Natural killer cell (primary cell): Measurements from ENCODE around the gene NLE1. TPM values are rescaled to one million over a fixed set of nuclear protein-coding genes. Genes with fewer than 3 reads are reported as not detected.
A peak's percentile ranks its signal among the peaks of the same experiment; 100 is the strongest.

Source experiments
- ATAC-seq, 3 donors: fragments of 150-1000 bp in 2 of 3; fragments of 200-7000 bp in 1 of 3; cut with Tn5 transposase; 1 replicate in 1 of 3; 2 replicates in 2 of 3; pipeline ENCODE4 v1.10.0; 2021; ENCODE audit warnings: mild to moderate bottlenecking in 2 of 3, moderate library complexity in 2 of 3
- DNase-seq, 2 donors: peaks; one replicate each; pipeline versions ENCODE4 v3.0.0 to v3.0.0-alpha.2; 2013 to 2021; ENCODE audit warnings: mixed read lengths in 1 of 2
- H3K27ac ChIP-seq: one replicate; pipeline ENCODE4 v1.5.1; 2013; ENCODE audit warnings: mild to moderate bottlenecking, low read length
- H3K27me3 ChIP-seq: one replicate; pipeline ENCODE4 v1.6.1; 2013; ENCODE audit warnings: low read length; ENCODE audit not compliant: control insufficient read depth, insufficient read depth
- H3K36me3 ChIP-seq: one replicate; pipeline ENCODE4 v1.6.1; 2013; ENCODE audit warnings: low read length; ENCODE audit not compliant: control insufficient read depth, insufficient read depth
- H3K4me1 ChIP-seq: one replicate; pipeline ENCODE4 v1.6.1; 2013; ENCODE audit warnings: low read length; ENCODE audit not compliant: control insufficient read depth, insufficient read depth
- H3K4me3 ChIP-seq: one replicate; pipeline ENCODE4 v1.5.1; 2013; ENCODE audit warnings: low read length
- H3K9me3 ChIP-seq: one replicate; pipeline ENCODE4 v1.6.1; 2013; ENCODE audit warnings: low read length; ENCODE audit not compliant: control insufficient read depth, insufficient read depth
- H3K27ac Mint-ChIP-seq, 2 donors: one replicate each; pipeline ENCODE4 v1.8.0; 2022; ENCODE audit warnings: mild to moderate bottlenecking in 2 of 2, mixed read lengths in 2 of 2, moderate library complexity in 1 of 2
- H3K27me3 Mint-ChIP-seq, 2 donors: one replicate each; pipeline ENCODE4 v1.8.0; 2022; ENCODE audit warnings: low read depth in 2 of 2, mixed read lengths in 2 of 2
- H3K36me3 Mint-ChIP-seq: one replicate; pipeline ENCODE4 v1.8.0; 2022; ENCODE audit warnings: mixed read lengths
- H3K4me1 Mint-ChIP-seq, 2 donors: one replicate each; pipeline ENCODE4 v1.8.0; 2022; ENCODE audit warnings: mixed read lengths in 2 of 2
- H3K4me3 Mint-ChIP-seq: one replicate; pipeline ENCODE4 v1.8.0; 2022; ENCODE audit warnings: mild to moderate bottlenecking, moderate library complexity, mixed read lengths
- H3K9me3 Mint-ChIP-seq, 2 donors: one replicate each; pipeline ENCODE4 v1.8.0; 2022; ENCODE audit warnings: mixed read lengths in 2 of 2
- WGBS: methylation state at CpG from one replicate; pipeline ENCODE4 v1.1.7; 2013; ENCODE audit warnings: missing lambda C conversion rate; ENCODE audit not compliant: insufficient coverage; 5-methylcytosine and 5-hydroxymethylcytosine counted together
- intact Hi-C: fragments of 100-400 bp; cut with micrococcal nuclease; formaldehyde crosslinking; loops from one replicate; pipeline ENCODE4 v1.14.2; 2022
- total RNA-seq, 4 donors: library from RNA; stranded (reverse); fragments of 120-200 nt in 1 of 4; gene quantifications; one replicate each; pipeline versions ENCODE4 v1.2.3 to v1.2.4, GENCODE V29; 2013 to 2022
- TF ChIP-seq, protein P1 (sequence below): fragments of 200-600 bp; IDR thresholded peaks from one replicate; pipeline ENCODE4 v1.8.0; 2022; ENCODE audit warnings: antibody characterized with exemption

The NLE1 gene
- total RNA-seq, 3 donors from 2014 or later (not counting 1 experiment from before 2014, with no cell fraction given) = 4.0 to 7.9 (median 6.1) TPM

DNA sequence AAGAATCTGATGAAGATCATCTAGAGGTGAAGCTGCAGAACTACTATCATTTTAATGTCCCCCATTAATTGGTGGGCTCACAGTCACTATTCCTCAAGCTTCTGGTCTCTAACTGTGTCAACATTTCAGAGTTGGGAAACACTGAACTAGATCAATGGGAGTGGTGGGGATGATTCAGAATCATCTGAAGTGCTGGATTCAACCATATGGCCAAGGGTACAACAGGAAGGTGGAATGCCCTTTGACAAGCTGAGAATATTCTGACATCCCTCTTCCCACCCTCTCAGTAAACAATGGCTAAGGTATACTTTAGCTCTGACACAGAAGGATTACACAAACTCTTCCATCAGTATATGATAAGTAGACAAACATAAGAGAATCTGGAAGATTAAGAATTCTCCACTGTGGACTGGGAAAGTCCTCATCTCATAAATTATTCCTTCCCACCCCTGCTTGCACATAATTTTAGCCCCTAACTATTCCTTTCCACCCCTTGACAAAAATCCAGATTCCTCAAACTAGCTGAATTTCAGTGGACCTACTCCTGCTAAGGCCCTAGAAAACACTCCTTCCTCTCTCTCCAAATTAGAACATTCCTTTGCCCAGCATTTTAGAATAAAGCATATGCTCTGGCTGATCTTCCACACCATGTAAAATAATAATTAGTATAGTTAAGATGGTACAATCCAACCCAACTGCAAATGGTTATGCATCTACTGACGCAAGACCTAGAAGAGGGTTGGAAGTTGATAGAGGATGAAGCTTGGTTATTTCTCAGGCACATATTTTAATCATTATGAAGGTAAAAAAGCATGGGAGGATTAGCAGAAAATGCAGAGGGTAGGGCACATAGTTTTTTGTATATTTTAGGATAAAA lies 62.3 kb downstream of the NLE1 start:
- TF ChIP-seq, protein P1, sequence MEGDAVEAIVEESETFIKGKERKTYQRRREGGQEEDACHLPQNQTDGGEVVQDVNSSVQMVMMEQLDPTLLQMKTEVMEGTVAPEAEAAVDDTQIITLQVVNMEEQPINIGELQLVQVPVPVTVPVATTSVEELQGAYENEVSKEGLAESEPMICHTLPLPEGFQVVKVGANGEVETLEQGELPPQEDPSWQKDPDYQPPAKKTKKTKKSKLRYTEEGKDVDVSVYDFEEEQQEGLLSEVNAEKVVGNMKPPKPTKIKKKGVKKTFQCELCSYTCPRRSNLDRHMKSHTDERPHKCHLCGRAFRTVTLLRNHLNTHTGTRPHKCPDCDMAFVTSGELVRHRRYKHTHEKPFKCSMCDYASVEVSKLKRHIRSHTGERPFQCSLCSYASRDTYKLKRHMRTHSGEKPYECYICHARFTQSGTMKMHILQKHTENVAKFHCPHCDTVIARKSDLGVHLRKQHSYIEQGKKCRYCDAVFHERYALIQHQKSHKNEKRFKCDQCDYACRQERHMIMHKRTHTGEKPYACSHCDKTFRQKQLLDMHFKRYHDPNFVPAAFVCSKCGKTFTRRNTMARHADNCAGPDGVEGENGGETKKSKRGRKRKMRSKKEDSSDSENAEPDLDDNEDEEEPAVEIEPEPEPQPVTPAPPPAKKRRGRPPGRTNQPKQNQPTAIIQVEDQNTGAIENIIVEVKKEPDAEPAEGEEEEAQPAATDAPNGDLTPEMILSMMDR = no peak
- H3K4me3 ChIP-seq = no peak overlapping the region
- H3K27ac Mint-ChIP-seq = peak overlapping the region in 1 of 2 donors; percentile 6
- no peaks in the 10 kb centered on the region for H3K36me3 Mint-ChIP-seq
- H3K4me3 Mint-ChIP-seq = no peak overlapping the region
- DNase-seq (no peak), ATAC-seq (no peak)
- no peak overlapping the region for H3K27ac ChIP-seq
- peaks cover 39 to 57% of the 10 kb centered on the region in 2 donors for H3K4me1 Mint-ChIP-seq
- H3K9me3 Mint-ChIP-seq = no peaks in the 10 kb centered on the region
- intact Hi-C loops = no loop called here
- H3K36me3 ChIP-seq = no peaks in the 10 kb centered on the region
- no peaks in the 10 kb centered on the region for H3K27me3 Mint-ChIP-seq
- H3K9me3 ChIP-seq = no peaks in the 10 kb centered on the region
- H3K4me1 ChIP-seq = peaks cover 7% of the 10 kb centered on the region
- H3K27me3 ChIP-seq = no peaks in the 10 kb centered on the region
- WGBS = 89% methylated on average over 1 of the region's 1 CpG

Other genes with a start within 250 kb of the NLE1 start
- 1 to 10 TPM; 4.1 to 4.7 (median 4.3) TPM for gene CCT6B, start 180.8 kb downstream of the NLE1 start, total RNA-seq
- gene ZNF830, start 180.8 kb downstream of the NLE1 start, total RNA-seq = 10 to 100 TPM; 33.2 to 44.4 (median 34.3) TPM
- gene LIG3, start 161.8 kb downstream of the NLE1 start, total RNA-seq = 10 to 100 TPM; 70.2 to 83.7 (median 72.0) TPM
- gene RFFL, start 78.6 kb downstream of the NLE1 start, total RNA-seq = 10 to 100 TPM; 50.0 to 86.6 (median 75.9) TPM
- gene RAD51D, start 22.4 kb downstream of the NLE1 start, total RNA-seq = 10 to 100 TPM; 15.4 to 27.0 (median 22.7) TPM
- gene FNDC8, start 20.7 kb downstream of the NLE1 start, total RNA-seq = not detected
- 1 to 10 TPM in 2 of 3 donors, under 1 TPM in 1; 0.78 to 1.4 (median 1.2) TPM for gene UNC45B, start 5.5 kb upstream of the NLE1 start, total RNA-seq
- not detected for gene SLC35G3, start 52.1 kb upstream of the NLE1 start, total RNA-seq
- gene SLFN5, start 100.8 kb upstream of the NLE1 start, total RNA-seq = 100 to 1,000 TPM; 118 to 164 (median 141) TPM
- 10 to 100 TPM; 22.9 to 31.8 (median 26.8) TPM for gene SLFN11, start 231.3 kb upstream of the NLE1 start, total RNA-seq